Stimulated activated naive B cell treated with anti-CD40 and anti-IgM and Interleukin-4, amounts not matched to agents 10 μg/mL and 1 μg/mL and 100 μg/mL, for 72 hours (primary cell): Measurements from ENCODE around the gene RPRD1B.

Source experiments
- ATAC-seq, 2 donors: fragments of 150-1000 bp; cut with Tn5 transposase; replicated peaks; 2 replicates each; pipeline ENCODE4 v1.10.0; 2021; ENCODE audit warnings: moderate library complexity in 1 of 2
- DNase-seq: peaks from one replicate; pipeline ENCODE4 v3.0.0; 2021
- H3K27ac Mint-ChIP-seq: one replicate; pipeline ENCODE4 v1.8.0; 2022; ENCODE audit warnings: mild to moderate bottlenecking, mixed read lengths
- H3K27me3 Mint-ChIP-seq, 2 donors: one replicate each; pipeline ENCODE4 v1.8.0; 2022; ENCODE audit warnings: mixed read lengths in 2 of 2
- H3K36me3 Mint-ChIP-seq, 2 donors: one replicate each; pipeline ENCODE4 v1.8.0; 2022; ENCODE audit warnings: mixed read lengths in 2 of 2, mild to moderate bottlenecking in 1 of 2
- H3K4me1 Mint-ChIP-seq, 2 donors: one replicate each; pipeline ENCODE4 v1.8.0; 2022; ENCODE audit warnings: mixed read lengths in 2 of 2, mild to moderate bottlenecking in 1 of 2
- H3K4me3 Mint-ChIP-seq, 2 donors: one replicate each; pipeline ENCODE4 v1.8.0; 2022; ENCODE audit warnings: mild to moderate bottlenecking in 2 of 2, mixed read lengths in 2 of 2, moderate library complexity in 1 of 2
- H3K9me3 Mint-ChIP-seq, 2 donors: one replicate each; pipeline ENCODE4 v1.8.0; 2022; ENCODE audit warnings: mixed read lengths in 2 of 2, mild to moderate bottlenecking in 1 of 2

Gene RPRD1B

GRCh38 chr20:38012332-38012731 lies 21.2 kb upstream of the RPRD1B start:
- peaks cover 0 to 3% of the 10 kb centered on the region in 2 donors for H3K9me3 Mint-ChIP-seq
- H3K4me3 Mint-ChIP-seq: no peak overlapping the region
- DNase-seq (no peak), ATAC-seq (no peak)
- H3K27ac Mint-ChIP-seq: peak overlapping the region; percentile 49
- H3K27me3 Mint-ChIP-seq: no peaks in the 10 kb centered on the region
- H3K4me1 Mint-ChIP-seq: peaks cover 0 to 10% of the 10 kb centered on the region in 2 donors
- H3K36me3 Mint-ChIP-seq: peaks cover 43 to 59% of the 10 kb centered on the region in 2 donors

- DNase-seq (no peak), ATAC-seq (no peak)
- no peak overlapping the region for H3K27ac Mint-ChIP-seq
- H3K9me3 Mint-ChIP-seq: peaks cover 5 to 7% of the 10 kb centered on the region in 2 donors
- H3K4me3 Mint-ChIP-seq: no peak overlapping the region
- peaks cover 51 to 72% of the 10 kb centered on the region in 2 donors for H3K36me3 Mint-ChIP-seq
- H3K27me3 Mint-ChIP-seq: no peaks in the 10 kb centered on the region
- peaks cover 0 to 8% of the 10 kb centered on the region in 2 donors for H3K4me1 Mint-ChIP-seq
Observed at GRCh38 chr20:38013887-38014286, 19.7 kb upstream of the RPRD1B start.

- no peaks in the 10 kb centered on the region for H3K27me3 Mint-ChIP-seq
- ATAC-seq (no peak), DNase-seq (no peak)
- H3K27ac Mint-ChIP-seq: no peak overlapping the region
- peaks cover 12 to 19% of the 10 kb centered on the region in 2 donors for H3K4me1 Mint-ChIP-seq
- peaks cover 10 to 12% of the 10 kb centered on the region in 2 donors for H3K9me3 Mint-ChIP-seq
- H3K4me3 Mint-ChIP-seq: no peak overlapping the region
- peaks cover 50 to 67% of the 10 kb centered on the region in 2 donors for H3K36me3 Mint-ChIP-seq
Observed at GRCh38 chr20:38017959-38018358, 15.6 kb upstream of the RPRD1B start.

GRCh38 chr20:38018385-38018784 lies 15.2 kb upstream of the RPRD1B start:
- H3K4me1 Mint-ChIP-seq: peaks cover 12 to 19% of the 10 kb centered on the region in 2 donors
- H3K4me3 Mint-ChIP-seq: no peak overlapping the region
- no peak for DNase-seq
- no peak overlapping the region for H3K27ac Mint-ChIP-seq
- peaks cover 46 to 63% of the 10 kb centered on the region in 2 donors for H3K36me3 Mint-ChIP-seq
- no peak for ATAC-seq
- no peaks in the 10 kb centered on the region for H3K27me3 Mint-ChIP-seq
- peaks cover 10 to 12% of the 10 kb centered on the region in 2 donors for H3K9me3 Mint-ChIP-seq

- DNase-seq (no peak), ATAC-seq (no peak)
- Mint-ChIP-seq H3K4me3 (no peak overlapping the region), H3K9me3 (peaks cover 10 to 12% of the 10 kb centered on the region in 2 donors), H3K27ac (no peak overlapping the region), H3K27me3 (no peaks in the 10 kb centered on the region), H3K36me3 (peaks cover 39 to 55% of the 10 kb centered on the region in 2 donors), H3K4me1 (peaks cover 18 to 26% of the 10 kb centered on the region in 2 donors)
Observed at GRCh38 chr20:38021087-38021772, 12.3 kb upstream of the RPRD1B start.

GRCh38 chr20:38023181-38024001 lies 10.2 kb upstream of the RPRD1B start:
- Mint-ChIP-seq H3K9me3 (peaks cover 6 to 7% of the 10 kb centered on the region in 2 donors), H3K27me3 (no peaks in the 10 kb centered on the region), H3K4me1 (peaks cover 20 to 44% of the 10 kb centered on the region in 2 donors), H3K36me3 (peaks cover 23 to 48% of the 10 kb centered on the region in 2 donors), H3K4me3 (no peak overlapping the region), H3K27ac (no peak overlapping the region)
- ATAC-seq (no peak), DNase-seq (no peak)

- DNase-seq: no peak
- H3K9me3 Mint-ChIP-seq: peaks cover 0 to 3% of the 10 kb centered on the region in 2 donors
- no peak overlapping the region for H3K4me3 Mint-ChIP-seq
- H3K36me3 Mint-ChIP-seq: peaks cover 22 to 45% of the 10 kb centered on the region in 2 donors
- H3K4me1 Mint-ChIP-seq: peaks cover 26 to 55% of the 10 kb centered on the region in 2 donors
- H3K27me3 Mint-ChIP-seq: no peaks in the 10 kb centered on the region
- ATAC-seq: no peak
- H3K27ac Mint-ChIP-seq: no peak overlapping the region
Observed at GRCh38 chr20:38024496-38024895, 9.1 kb upstream of the RPRD1B start.

- H3K27ac Mint-ChIP-seq: no peak overlapping the region
- no peaks in the 10 kb centered on the region for H3K27me3 Mint-ChIP-seq
- peaks cover 26 to 68% of the 10 kb centered on the region in 2 donors for H3K4me1 Mint-ChIP-seq
- no peak for ATAC-seq
- no peak for DNase-seq
- peaks cover 26 to 51% of the 10 kb centered on the region in 2 donors for H3K36me3 Mint-ChIP-seq
- H3K4me3 Mint-ChIP-seq: no peak overlapping the region
- peaks cover 0 to 3% of the 10 kb centered on the region in 2 donors for H3K9me3 Mint-ChIP-seq
Observed at GRCh38 chr20:38029453-38029852, 4.1 kb upstream of the RPRD1B start.

- H3K4me1 Mint-ChIP-seq: peaks cover 34 to 66% of the 10 kb centered on the region in 2 donors
- DNase-seq (no peak), ATAC-seq (no peak)
- H3K36me3 Mint-ChIP-seq: peaks cover 17 to 40% of the 10 kb centered on the region in 2 donors
- peak overlapping the region; percentile 100 for H3K27ac Mint-ChIP-seq
- peaks cover 0 to 3% of the 10 kb centered on the region in 2 donors for H3K9me3 Mint-ChIP-seq
- no peaks in the 10 kb centered on the region for H3K27me3 Mint-ChIP-seq
- H3K4me3 Mint-ChIP-seq: peak overlapping the region; percentile 97 to 100
Observed at GRCh38 chr20:38031957-38032356, 1.6 kb upstream of the RPRD1B start.

GRCh38 chr20:38032585-38033329 lies 789 bp upstream of the RPRD1B start:
- Mint-ChIP-seq H3K4me3 (peak overlapping the region; percentile 97 to 100), H3K27me3 (no peaks in the 10 kb centered on the region), H3K36me3 (peaks cover 20 to 43% of the 10 kb centered on the region in 2 donors), H3K4me1 (peaks cover 39 to 69% of the 10 kb centered on the region in 2 donors), H3K9me3 (peaks cover 0 to 3% of the 10 kb centered on the region in 2 donors), H3K27ac (peak overlapping the region; percentile 100)
- peak; percentile 68 to 76 for ATAC-seq
- DNase-seq: no peak

- peak in 1 of 2 donors; percentile 14 for ATAC-seq
Observed at GRCh38 chr20:38034108-38034649, 633 bp downstream of the RPRD1B start.

GRCh38 chr20:38034961-38035360 lies 1.4 kb downstream of the RPRD1B start:
- Mint-ChIP-seq H3K27ac (peak overlapping the region; percentile 100), H3K9me3 (no peaks in the 10 kb centered on the region), H3K4me3 (peak overlapping the region; percentile 97 to 100), H3K36me3 (peaks cover 10 to 25% of the 10 kb centered on the region in 2 donors), H3K27me3 (no peaks in the 10 kb centered on the region), H3K4me1 (peaks cover 31 to 52% of the 10 kb centered on the region in 2 donors)
- DNase-seq: no peak
- ATAC-seq: no peak

More at GRCh38 chr20:38034108-38034649, 633 bp downstream of the RPRD1B start:
- DNase-seq: no peak
- Mint-ChIP-seq H3K4me3 (peak overlapping the region; percentile 97 to 100), H3K36me3 (peaks cover 16 to 33% of the 10 kb centered on the region in 2 donors), H3K9me3 (peaks cover 0 to 3% of the 10 kb centered on the region in 2 donors), H3K27me3 (no peaks in the 10 kb centered on the region), H3K27ac (peak overlapping the region; percentile 100), H3K4me1 (peaks cover 34 to 56% of the 10 kb centered on the region in 2 donors)

- no peak overlapping the region for H3K27ac Mint-ChIP-seq
- ATAC-seq (no peak), DNase-seq (no peak)
- H3K4me1 Mint-ChIP-seq: peaks cover 23 to 42% of the 10 kb centered on the region in 2 donors
- H3K27me3 Mint-ChIP-seq: no peaks in the 10 kb centered on the region
- no peaks in the 10 kb centered on the region for H3K9me3 Mint-ChIP-seq
- H3K36me3 Mint-ChIP-seq: peaks cover 7 to 21% of the 10 kb centered on the region in 2 donors
- no peak overlapping the region for H3K4me3 Mint-ChIP-seq
Observed at GRCh38 chr20:38036366-38036765, 2.8 kb downstream of the RPRD1B start.

- Mint-ChIP-seq H3K27me3 (no peaks in the 10 kb centered on the region), H3K4me1 (peaks cover 17 to 24% of the 10 kb centered on the region in 2 donors), H3K27ac (no peak overlapping the region), H3K4me3 (no peak overlapping the region), H3K36me3 (peaks cover 19 to 36% of the 10 kb centered on the region in 2 donors), H3K9me3 (no peaks in the 10 kb centered on the region)
- no peak for DNase-seq
- no peak for ATAC-seq
Observed at GRCh38 chr20:38040276-38040675, 6.7 kb downstream of the RPRD1B start.
